HepG2 (cell line): Measurements from ENCODE around the gene TMEM253. TPM values are rescaled to one million over a fixed set of nuclear protein-coding genes. Genes with fewer than 3 reads are reported as not detected.

Experiments
- ATAC-seq: fragments of 200-7000 bp; cut with Tn5 transposase; 3 replicates; pipeline ENCODE4 v1.9.1; 2020; ENCODE audit warnings: mild to moderate bottlenecking, moderate library complexity
- BruUV-seq: library from RNA; stranded (reverse); fragments of 400-500 nt; replicated peaks from 2 replicates; lab custom pipeline; 2021; lab: Mats Ljungman, UMichigan
- CTCF ChIA-PET: fragments of 300-600 bp; formaldehyde crosslinking; extraction: SDS; loops from one replicate; lab custom pipeline; 2021; ENCODE audit warnings: low total read pairs, inconsistent platforms, low intra/inter-chr PET ratio; lab: Yijun Ruan, JAX
- POLR2A ChIA-PET: fragments of 350-600 bp; sonication (Branson Sonifier 250); formaldehyde crosslinking; loops from one replicate; lab custom pipeline; 2020; ENCODE audit warnings: antibody characterized with exemption, inconsistent platforms; lab: Yijun Ruan, JAX
- DNase-seq: peaks from one replicate; pipeline ENCODE4 v3.0.0-alpha.2; 2015; ENCODE audit warnings: low spot score
- FAIRE-seq: peaks from 3 replicates; lab custom pipeline; 2011; peaks lifted over from hg19 to GRCh38; lab: Jason Lieb, UNC
- H2AFZ ChIP-seq: one replicate; pipeline ENCODE4 v1.6.1; 2011; ENCODE audit warnings: low read length, inconsistent platforms
- H3K27ac ChIP-seq: fragments of 300-600 bp; 3 replicates; pipeline ENCODE4 v1.8.0; 2011; ENCODE audit warnings: mixed run types, mild to moderate bottlenecking, mixed read lengths, low read length, inconsistent platforms; ENCODE audit not compliant: insufficient read depth; ENCODE audit errors: extremely low read length
- H3K27me3 ChIP-seq, 2 experiments: fragments of 200-600 bp in 1 of 2; 2 replicates in 1 of 2; 3 replicates in 1 of 2; pipeline versions ENCODE4 v1.6.0 to v1.8.0; 2011; ENCODE audit warnings: low read length in 2 of 2, mild to moderate bottlenecking in 2 of 2, moderate library complexity in 2 of 2, inconsistent platforms in 1 of 2; ENCODE audit not compliant: insufficient read depth in 2 of 2, control insufficient read depth in 1 of 2
- H3K36me3 ChIP-seq, 2 experiments: fragments of 200-600 bp in 1 of 2; replicated peaks in 1 of 2; 2 replicates in 1 of 2; 3 replicates in 1 of 2; pipeline versions ENCODE4 v1.5.1 to v1.8.0; 2011; ENCODE audit warnings: low read length in 2 of 2, inconsistent platforms in 1 of 2; ENCODE audit not compliant: insufficient read depth in 2 of 2, control insufficient read depth in 1 of 2
- H3K4me1 ChIP-seq: 2 replicates; pipeline ENCODE4 v1.5.1; 2012; ENCODE audit warnings: low read length, inconsistent platforms; ENCODE audit not compliant: insufficient read depth
- H3K4me2 ChIP-seq: 2 replicates; pipeline ENCODE4 v1.6.0; 2011; ENCODE audit warnings: low read depth, low read length, inconsistent platforms
- H3K4me3 ChIP-seq, 3 experiments: fragments of 200-600 bp in 1 of 3; sonication (generic), shearing (Covaris generic) in 1 of 3; replicated peaks in 1 of 3; 2 replicates each; pipeline ENCODE4 v1.5.1; 2011 to 2016; ENCODE audit warnings: low read length in 3 of 3, inconsistent platforms in 2 of 3, low read depth in 2 of 3, mild to moderate bottlenecking in 2 of 3, control low read depth in 1 of 3, mixed read lengths in 1 of 3; ENCODE audit not compliant: insufficient read depth in 1 of 3
- H3K79me2 ChIP-seq: one replicate; pipeline ENCODE4 v1.6.1; 2011; ENCODE audit warnings: low read length, inconsistent platforms; ENCODE audit not compliant: insufficient read depth
- H3K9ac ChIP-seq: 2 replicates; pipeline ENCODE4 v1.6.0; 2011; ENCODE audit warnings: mild to moderate bottlenecking, low read depth, low read length, inconsistent platforms; ENCODE audit not compliant: insufficient read depth
- H3K9me3 ChIP-seq: 2 replicates; pipeline ENCODE4 v1.5.1; 2012; ENCODE audit warnings: mild to moderate bottlenecking, low read length
- H4K20me1 ChIP-seq: 2 replicates; pipeline ENCODE4 v1.6.0; 2011; ENCODE audit warnings: inconsistent platforms, mild to moderate bottlenecking, low read length, moderate library complexity; ENCODE audit not compliant: insufficient read depth
- ATF1 ChIP-seq: IDR thresholded peaks from 2 replicates; pipeline ENCODE4 v1.6.1; 2016; ENCODE audit warnings: mild to moderate bottlenecking, control low read depth
- CBX1 ChIP-seq: IDR thresholded peaks from one replicate; pipeline ENCODE4 v1.6.1; 2016; ENCODE audit warnings: antibody characterized with exemption, low read depth
- CBX5 ChIP-seq: sonication (generic); formaldehyde crosslinking; IDR thresholded peaks from 2 replicates; pipeline ENCODE4 v1.4.0; 2020; ENCODE audit warnings: missing genetic modification reagents, borderline replicate concordance
- CREB1 ChIP-seq, 2 experiments: fragments of 450-650 bp in 1 of 2; IDR thresholded peaks; 2 replicates each; pipeline ENCODE4 v1.6.1; 2016 to 2017; ENCODE audit warnings: control low read depth in 1 of 2, mild to moderate bottlenecking in 1 of 2, missing compliant biosample characterization in 1 of 2, missing genetic modification characterization in 1 of 2
- E2F2 ChIP-seq: sonication (generic); formaldehyde crosslinking; IDR thresholded peaks from 2 replicates; pipeline ENCODE4 v1.4.0; 2020; ENCODE audit warnings: missing genetic modification reagents, borderline replicate concordance
- ETS1 ChIP-seq: sonication (generic); formaldehyde crosslinking; IDR thresholded peaks from 2 replicates; pipeline ENCODE4 v1.4.0; 2020; ENCODE audit warnings: missing genetic modification reagents
- FOSL1 ChIP-seq: sonication (generic); formaldehyde crosslinking; IDR thresholded peaks from 2 replicates; pipeline ENCODE4 v1.9.0; 2021; ENCODE audit warnings: missing genetic modification reagents, borderline replicate concordance
- FUBP1 ChIP-seq: sonication (generic); formaldehyde crosslinking; IDR thresholded peaks from 2 replicates; pipeline ENCODE4 v1.5.1; 2020; ENCODE audit warnings: missing genetic modification reagents, mild to moderate bottlenecking, borderline replicate concordance
- MBNL3 ChIP-seq: fragments of 250-450 bp; sonication (Bioruptor Pico); conservative IDR thresholded peaks from 2 replicates; pipeline ENCODE4 v1.8.0; 2022; ENCODE audit warnings: mild to moderate bottlenecking, inconsistent platforms
- NR2C2 ChIP-seq: sonication (generic); formaldehyde crosslinking; IDR thresholded peaks from 2 replicates; pipeline ENCODE4 v1.4.0; 2020; ENCODE audit warnings: missing genetic modification reagents, mild to moderate bottlenecking, moderate library complexity, borderline replicate concordance
- SETDB1 ChIP-seq: sonication (generic); formaldehyde crosslinking; IDR thresholded peaks from 2 replicates; pipeline ENCODE4 v1.5.1; 2020; ENCODE audit warnings: missing genetic modification reagents, mild to moderate bottlenecking, borderline replicate concordance
- ZNF142 ChIP-seq: sonication (generic); formaldehyde crosslinking; IDR thresholded peaks from 2 replicates; pipeline ENCODE4 v1.4.0; 2020; ENCODE audit warnings: missing genetic modification reagents
- WGBS: methylation state at CpG from one replicate; pipeline ENCODE4 v1.1.6; 2017; ENCODE audit warnings: low lambda C conversion rate; 5-methylcytosine and 5-hydroxymethylcytosine counted together
- in situ Hi-C: cut with HindIII; loops from 2 replicates; pipeline ENCODE4 v1.10.0; 2017; ENCODE audit warnings: low pct_unique_long_range_greater_than_20kb; ENCODE audit not compliant: extremely low pct_ligation_motif_present
- intact Hi-C: fragments of 100-400 bp; cut with micrococcal nuclease; formaldehyde crosslinking; loops from one replicate; pipeline ENCODE4 v1.10.0; 2022; ENCODE audit not compliant: unreplicated experiment
- polyA plus RNA-seq, 8 experiments: library from polyadenylated mRNA; depleted of rRNA in 3 of 8; stranded (reverse) in 7 of 8; unstranded in 1 of 8; fragments of >200 nt; fragmentation: Illumina TruSeq in 4 of 8; extraction: Trizol in 4 of 8; gene quantifications; 2 replicates each; pipeline versions ENCODE4 v1.2.1 to v1.2.3, GENCODE V29; 2011 to 2016; ENCODE audit warnings: low read depth in 4 of 8, missing spikeins in 1 of 8, mixed read lengths in 1 of 8; ENCODE audit not compliant: insufficient read depth in 1 of 8
- total RNA-seq, 5 experiments: library from RNA; depleted of rRNA; stranded (reverse); fragments of >200 nt; fragmentation: Illumina TruSeq; extraction: Trizol; gene quantifications; 2 replicates each; pipeline ENCODE4 v1.2.3, GENCODE V29; 2016; ENCODE audit warnings: low read depth in 1 of 5

Gene TMEM253
- total and polyA plus RNA-seq, 2 of the 13 experiments (the other 11 are each of a cell fraction or from before 2014, with no cell fraction given) = 0.29 to 0.45 TPM

DNA sequence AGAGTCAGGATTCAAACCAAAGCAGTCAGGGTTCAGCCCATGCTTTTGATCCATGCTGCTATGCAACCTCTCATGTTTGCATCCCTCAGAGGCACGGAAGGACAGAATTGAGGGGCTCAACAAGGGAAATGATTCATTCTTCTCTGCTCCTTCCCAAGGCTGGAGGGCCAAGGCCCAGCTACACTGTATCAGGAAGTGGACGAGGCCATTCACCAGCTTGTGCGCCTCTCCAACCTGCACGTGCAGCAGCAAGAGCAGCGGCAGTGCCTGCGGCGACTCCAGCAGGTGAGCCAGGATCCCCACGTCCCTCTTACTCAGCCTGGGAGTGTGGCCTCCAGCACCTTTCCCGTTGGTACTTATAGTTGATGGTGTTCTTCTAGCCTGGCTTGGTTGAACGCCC lies 22.1 kb upstream of the TMEM253 start:
- Histone ChIP-seq H3K9ac (no peak overlapping the region), H3K79me2 (no peaks in the 10 kb centered on the region), H3K4me1 (peaks cover 9% of the 10 kb centered on the region; the same call in 1 of the 2 replicates), H3K4me2 (no peak overlapping the region), H4K20me1 (no peaks in the 10 kb centered on the region), H3K27ac (no peak overlapping the region), H2AFZ (no peak overlapping the region), H3K9me3 (no peaks in the 10 kb centered on the region), H3K36me3 (peaks cover 47 to 71% of the 10 kb centered on the region in 2 experiments), H3K27me3 (no peaks in the 10 kb centered on the region), H3K4me3 (no peak overlapping the region)
- intact Hi-C loops = no loop called here
- POLR2A ChIA-PET = interaction anchor here (1.1 to 1.9 kb wide), 2 partner anchors 8 to 14 kb away, joined by 4 to 14 read pairs; partner anchors contain the start of gene ARHGEF40
- FAIRE-seq = no peak
- CTCF ChIA-PET = no interaction called here
- 90% methylated on average over 10 of the region's 10 CpGs for WGBS
- in situ Hi-C loops = no loop called here
- no TSS peak for BruUV-seq
- DNase-seq = no peak
- ATAC-seq = no peak
- TF ChIP-seq SETDB1 (CRISPR knock-in tag) (no peak), MBNL3 (CRISPR knock-in tag) (no peak), CREB1 (IDR thresholded peaks at IDR 0.05) (no peak), CREB1 (CRISPR knock-in tag; IDR thresholded peaks at IDR 0.05) (no peak), E2F2 (CRISPR knock-in tag) (no peak), ETS1 (CRISPR knock-in tag) (no peak), ZNF142 (no peak), FUBP1 (CRISPR knock-in tag) (no peak), FOSL1 (CRISPR knock-in tag) (no peak), ATF1 (no peak), CBX5 (CRISPR knock-in tag) (no peak), CBX1 (no peak), NR2C2 (CRISPR knock-in tag) (no peak)
